Lower leg skin (tissue), 3 donors: ENCODE measurements around the gene SCD5.

Experiments
- POLR2A ChIP-seq, 2 donors: fragments of 450-650 bp; IDR thresholded peaks; one replicate each; pipeline ENCODE4 v1.6.1; 2016 to 2017; ENCODE audit warnings: antibody characterized with exemption in 2 of 2, mild to moderate bottlenecking in 1 of 2, moderate library complexity in 1 of 2
- TF ChIP-seq, protein P1 (sequence below), 3 donors: fragments of 450-650 bp; IDR thresholded peaks; one replicate each; pipeline ENCODE4 v1.5.1; 2016; ENCODE audit warnings: antibody characterized with exemption in 3 of 3, mild to moderate bottlenecking in 3 of 3, moderate library complexity in 2 of 3

- TF ChIP-seq, protein P1, sequence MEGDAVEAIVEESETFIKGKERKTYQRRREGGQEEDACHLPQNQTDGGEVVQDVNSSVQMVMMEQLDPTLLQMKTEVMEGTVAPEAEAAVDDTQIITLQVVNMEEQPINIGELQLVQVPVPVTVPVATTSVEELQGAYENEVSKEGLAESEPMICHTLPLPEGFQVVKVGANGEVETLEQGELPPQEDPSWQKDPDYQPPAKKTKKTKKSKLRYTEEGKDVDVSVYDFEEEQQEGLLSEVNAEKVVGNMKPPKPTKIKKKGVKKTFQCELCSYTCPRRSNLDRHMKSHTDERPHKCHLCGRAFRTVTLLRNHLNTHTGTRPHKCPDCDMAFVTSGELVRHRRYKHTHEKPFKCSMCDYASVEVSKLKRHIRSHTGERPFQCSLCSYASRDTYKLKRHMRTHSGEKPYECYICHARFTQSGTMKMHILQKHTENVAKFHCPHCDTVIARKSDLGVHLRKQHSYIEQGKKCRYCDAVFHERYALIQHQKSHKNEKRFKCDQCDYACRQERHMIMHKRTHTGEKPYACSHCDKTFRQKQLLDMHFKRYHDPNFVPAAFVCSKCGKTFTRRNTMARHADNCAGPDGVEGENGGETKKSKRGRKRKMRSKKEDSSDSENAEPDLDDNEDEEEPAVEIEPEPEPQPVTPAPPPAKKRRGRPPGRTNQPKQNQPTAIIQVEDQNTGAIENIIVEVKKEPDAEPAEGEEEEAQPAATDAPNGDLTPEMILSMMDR (IDR thresholded peaks at IDR 0.05), result no peak
- TF ChIP-seq POLR2A (IDR thresholded peaks at IDR 0.05), result no peak
These were observed 22.1 kb upstream of the SCD5 start for GRCh38 chr4:82820689-82821088.
